SK-N-SH (cell line): ENCODE measurements around the gene VANGL2.

Source experiments
- CHD2 ChIP-seq: fragments of 150-350 bp; IDR thresholded peaks from 2 replicates; pipeline ENCODE4 v1.6.1; 2018; ENCODE audit warnings: low read length; ENCODE audit not compliant: partially characterized antibody
- CTCF ChIP-seq: fragments of 200-600 bp; sonication (generic); IDR thresholded peaks from 2 replicates; pipeline ENCODE4 v1.6.1; 2017; ENCODE audit warnings: antibody characterized with exemption, mild to moderate bottlenecking, moderate library complexity
- PBX3 ChIP-seq: IDR thresholded peaks from 2 replicates; pipeline ENCODE4; 2012
- RXRA ChIP-seq: IDR thresholded peaks from 2 replicates; pipeline ENCODE4 v1.4.0; 2012; ENCODE audit warnings: low read depth, mild to moderate bottlenecking, borderline replicate concordance
- TCF12 ChIP-seq: IDR thresholded peaks from 2 replicates; pipeline ENCODE4 v1.4.0; 2012

- TF ChIP-seq CHD2 (no peak), CTCF (no peak), PBX3 (no peak), TCF12 (no peak), RXRA (no peak)
Observed at GRCh38 chr1:160404094-160404493, 3.7 kb downstream of the VANGL2 start.
